Heart right ventricle (tissue), 16 donors: ENCODE data around the gene FIBCD1. TPM values are rescaled to one million over a fixed set of nuclear protein-coding genes. Genes with fewer than 3 reads are reported as not detected.
A peak's percentile ranks its signal among the peaks of the same experiment; 100 is the strongest.

Source experiments
- ATAC-seq, 8 donors: fragments of 200-7000 bp; cut with Tn5 transposase; one replicate each; pipeline ENCODE4 v1.9.1; 2020; ENCODE audit warnings: mild to moderate bottlenecking in 8 of 8, moderate library complexity in 8 of 8, moderate number of reproducible peaks in 1 of 8
- DNase-seq, 2 donors: peaks; one replicate each; pipeline ENCODE4 v3.0.0-alpha.2; 2020
- H3K27ac ChIP-seq, 10 donors: fragments of 200-600 bp; sonication (generic) in 2 of 10; one replicate each; pipeline versions ENCODE4 v1.5.0 to v1.8.0; 2020 to 2022; ENCODE audit warnings: mild to moderate bottlenecking in 3 of 10
- H3K27me3 ChIP-seq, 7 donors: fragments of 200-600 bp; one replicate each; pipeline ENCODE4 v1.8.0; 2021 to 2022; ENCODE audit warnings: mild to moderate bottlenecking in 2 of 7
- H3K36me3 ChIP-seq, 9 donors: fragments of 200-600 bp; sonication (generic) in 1 of 9; one replicate each; pipeline versions ENCODE4 v1.5.0 to v1.8.0; 2020 to 2022; ENCODE audit warnings: mild to moderate bottlenecking in 2 of 9
- H3K4me1 ChIP-seq, 9 donors: fragments of 200-600 bp; sonication (generic) in 1 of 9; one replicate each; pipeline versions ENCODE4 v1.5.0 to v1.8.0; 2020 to 2022; ENCODE audit warnings: mild to moderate bottlenecking in 4 of 9
- H3K4me3 ChIP-seq, 10 donors: fragments of 200-600 bp; sonication (generic) in 2 of 10; one replicate each; pipeline versions ENCODE4 v1.5.0 to v1.8.0; 2020 to 2022; ENCODE audit warnings: mild to moderate bottlenecking in 7 of 10, moderate library complexity in 2 of 10
- H3K9me3 ChIP-seq, 11 donors: fragments of 200-600 bp in 10 of 11; sonication (generic) in 2 of 11; one replicate each; pipeline versions ENCODE4 v1.5.0 to v1.8.0; 2013 to 2022; ENCODE audit warnings: mild to moderate bottlenecking in 2 of 11, control low read depth in 1 of 11, moderate library complexity in 1 of 11
- CTCF ChIP-seq, 9 donors: fragments of 200-600 bp; sonication (generic) in 2 of 9; IDR thresholded peaks; one replicate each; pipeline versions ENCODE4 v1.5.0 to v1.8.0; 2021 to 2022; ENCODE audit warnings: antibody characterized with exemption in 9 of 9, mild to moderate bottlenecking in 5 of 9, moderate library complexity in 1 of 9
- WGBS, 2 donors: extraction: QIAGEN DNeasy Blood & Tissue Kit; methylation state at CpG; one replicate each; pipeline ENCODE4 v1.1.7; 2013; ENCODE audit warnings: inconsistent platforms in 1 of 2; 5-methylcytosine and 5-hydroxymethylcytosine counted together
- intact Hi-C, 10 donors: fragments of 100-400 bp; cut with DNase I; formaldehyde crosslinking; loops; one replicate each; pipeline versions ENCODE4 v1.11.1 to v1.14.2; 2022
- polyA plus RNA-seq, 2 donors: library from polyadenylated mRNA; stranded (reverse); fragments of 200-250 nt; gene quantifications; one replicate each; pipeline ENCODE4 v1.2.3, GENCODE V29; 2013
- total RNA-seq, 10 donors: library from RNA; stranded (reverse); fragmentation: NEBNext Ultra II Directional in 3 of 10; extraction: Animal tissue kit (Norgen Biotek cat#: 25700) in 3 of 10; gene quantifications; one replicate each; pipeline versions ENCODE4 v1.2.1 to v1.2.4, GENCODE V29; 2021 to 2023
- donor health status: Arrhythmogenic right ventricular cardiomyopathy.
- donor health status: ischemic (EF 13 %, LVEDD 7.1; RV severe dilation, severe dysfunction).
- donor health status: healthy with polysubstance abuse.
- donor health status: DM: no; HTN: yes; CAD: no.
- donor health status: DM: no; HTN: no; CAD: no.
- donor health status: ischemic (EF 25% LVEDD 6.9; RV normal size, moderate dysfunction).
- donor health status: ischemic (EF 25% LVEDD 5.7; RV mildly dilated, moderate dysfunction).
- donor health status: healthy.
- donor health status: DM: yes; HTN: yes; CAD: no.
- donor health status: Ischemic cardiomyopathy.
- donor health status: ischemic (EF 35%, LVEDD 5.7; RV mildly dilated, moderate dysfunction).
- donor health status: nonischemic (EF 11% LVEDD 7.7; RV severe dilation, severe dysfunction).
- donor health status: DM: yes; HTN: yes; CAD: no.
- donor health status: PGD.
- donor health status: ischemic (EF 29% LVEDD 5.4; RV normal size, mild dysfunction).
- donor health status: nonischemic (EF 23%, LVEDD 6.1; RV moderate dilation, normal function).

FIBCD1 gene
- total and polyA plus RNA-seq, 12 donors = 0.16 to 5.8 (median 1.2) TPM

DNA sequence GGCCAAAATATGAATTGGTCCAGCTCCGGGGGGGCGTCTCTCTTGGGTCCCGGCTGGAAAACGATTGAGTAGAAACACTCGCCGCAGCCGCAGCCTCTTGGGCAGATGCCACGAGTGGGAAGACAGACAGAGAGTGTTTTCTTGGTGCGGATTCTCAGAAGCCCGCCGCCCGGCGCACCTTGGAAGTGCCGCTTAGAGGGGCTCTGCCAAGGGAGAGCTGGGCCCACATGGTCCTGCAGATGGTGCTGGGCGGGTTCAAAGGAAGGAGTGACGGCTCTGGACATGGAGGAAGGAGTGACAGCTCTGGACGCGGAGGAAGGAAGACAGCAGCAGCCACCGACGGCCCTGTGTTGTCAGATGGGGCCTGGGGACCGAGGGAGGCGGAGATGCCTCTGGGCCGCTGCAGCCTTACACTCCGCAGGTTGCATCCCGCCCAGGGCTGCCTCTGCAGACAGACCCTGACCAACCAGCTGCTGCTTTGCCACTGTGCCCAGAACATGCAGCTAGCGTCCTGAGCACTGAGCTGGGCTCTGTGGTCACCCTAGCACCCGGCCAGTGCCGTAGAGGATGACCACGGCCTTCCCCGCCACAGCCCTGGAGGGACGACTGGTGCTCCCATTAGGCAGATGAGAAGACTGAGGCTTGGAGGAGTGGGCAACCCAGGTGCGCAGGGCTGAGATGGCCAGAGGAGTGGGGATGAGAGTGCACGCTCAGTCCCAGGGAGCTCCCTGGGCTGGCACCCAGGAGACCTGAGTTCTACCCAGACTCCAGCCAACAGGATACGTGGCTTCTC lies 21.7 kb downstream of the FIBCD1 start:
- H3K4me1 ChIP-seq = no peaks in the 10 kb centered on the region
- H3K27ac ChIP-seq = no peak overlapping the region
- no peak overlapping the region for H3K4me3 ChIP-seq
- 77 to 82% methylated on average over 34 of the region's 34 CpGs for WGBS, 2 donors
- intact Hi-C loops = no loop called here
- DNase-seq = no peak
- TF ChIP-seq CTCF (IDR thresholded peaks at IDR 0.05) = no peak
- H3K9me3 ChIP-seq = no peaks in the 10 kb centered on the region
- peaks cover 0 to 45% (median 19%) of the 10 kb centered on the region in 7 donors for H3K27me3 ChIP-seq
- H3K36me3 ChIP-seq = no peaks in the 10 kb centered on the region
- no peak for ATAC-seq

GRCh38 chr9:130915096-130915447 lies 24.0 kb downstream of the FIBCD1 start:
- intact Hi-C loops = no loop called here
- 87 to 91% methylated on average over 8 of the region's 8 CpGs for WGBS, 2 donors
- Histone ChIP-seq H3K27me3 (peaks cover 0 to 41% (median 11%) of the 10 kb centered on the region in 7 donors), H3K4me3 (no peak overlapping the region), H3K9me3 (no peaks in the 10 kb centered on the region), H3K4me1 (no peaks in the 10 kb centered on the region), H3K27ac (no peak overlapping the region), H3K36me3 (no peaks in the 10 kb centered on the region)
- no peak for TF ChIP-seq CTCF (IDR thresholded peaks at IDR 0.05)
- ATAC-seq (no peak), DNase-seq (no peak)

DNA sequence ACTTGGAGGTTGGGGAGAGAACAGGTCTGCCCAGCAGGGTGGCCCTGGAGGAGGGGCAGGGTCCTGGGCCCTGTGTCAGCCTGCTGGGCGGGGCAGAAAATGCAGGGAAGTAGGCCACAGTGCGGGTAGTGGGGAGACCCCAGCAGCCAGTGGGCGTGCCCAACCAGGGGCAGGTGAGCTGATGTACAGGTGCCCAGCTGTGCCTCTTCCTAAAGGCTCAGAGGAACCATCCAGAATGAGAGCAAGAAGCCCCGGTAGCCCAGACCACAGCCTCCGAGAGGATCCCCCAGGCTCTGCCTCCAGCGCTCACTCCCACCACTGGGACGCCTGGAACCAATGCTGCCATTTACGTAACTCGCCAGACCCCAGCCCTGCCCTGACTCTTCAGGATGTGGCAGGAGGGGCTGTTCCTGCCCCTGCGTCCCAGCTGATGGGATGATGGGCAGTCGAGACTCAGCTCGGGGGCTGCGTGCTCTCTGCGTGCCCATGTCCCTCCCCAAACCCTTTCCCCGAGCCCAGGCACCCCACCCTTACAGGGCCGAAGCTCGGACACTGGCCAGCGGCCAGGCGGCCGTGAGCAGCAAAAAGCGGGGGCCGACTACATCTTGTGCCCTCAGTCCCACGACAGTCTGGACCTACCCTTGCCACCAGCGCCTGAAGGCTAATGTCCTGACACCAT lies 24.5 kb downstream of the FIBCD1 start:
- intact Hi-C loops = no loop called here
- Histone ChIP-seq H3K36me3 (no peaks in the 10 kb centered on the region), H3K9me3 (no peaks in the 10 kb centered on the region), H3K4me1 (no peaks in the 10 kb centered on the region), H3K27me3 (peaks cover 0 to 36% (median 10%) of the 10 kb centered on the region in 7 donors), H3K27ac (no peak overlapping the region), H3K4me3 (no peak overlapping the region)
- TF ChIP-seq CTCF (IDR thresholded peaks at IDR 0.05) = no peak
- 78% methylated on average over 24 of the region's 24 CpGs for WGBS, 2 donors
- ATAC-seq = no peak
- DNase-seq = no peak

DNA sequence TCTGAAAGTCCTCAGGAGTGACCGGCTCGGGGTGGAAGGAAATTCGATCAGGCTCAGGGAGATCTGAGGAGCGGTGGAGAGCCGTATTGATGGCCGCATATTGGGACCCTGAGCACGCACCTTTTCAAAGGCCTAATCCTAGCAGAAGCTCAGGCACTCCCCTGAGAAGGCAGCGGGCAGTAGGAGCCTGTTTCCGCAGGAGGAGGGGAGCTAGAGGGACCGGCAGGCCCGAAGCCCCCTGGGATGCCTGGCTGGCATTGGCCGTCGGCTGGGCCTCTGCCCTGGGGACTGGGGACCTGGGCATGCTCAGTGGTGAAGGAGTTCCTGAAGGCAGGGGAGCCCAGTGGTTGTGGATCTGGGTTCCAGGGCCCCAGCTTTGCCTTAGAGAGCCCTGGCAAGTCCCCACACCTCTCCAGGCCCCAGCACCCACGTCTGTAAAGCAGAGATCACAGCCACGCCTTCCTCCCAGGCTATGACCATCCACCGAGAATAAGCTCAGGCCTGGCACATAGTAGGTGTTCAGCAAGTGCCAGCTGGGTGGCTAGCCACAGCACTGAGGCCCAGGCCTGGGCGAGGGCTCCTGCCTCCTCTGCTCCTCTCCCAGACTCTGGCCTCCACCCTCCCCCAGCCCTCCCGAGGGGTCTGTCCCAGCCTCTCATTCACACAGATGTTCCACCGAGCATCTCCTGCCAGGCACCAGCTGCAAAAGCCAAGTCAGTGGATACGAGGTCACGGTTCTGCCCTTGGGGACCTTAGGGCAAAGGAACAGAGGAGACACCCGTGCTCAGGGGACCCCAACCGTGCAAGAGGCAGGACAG lies 25.2 kb downstream of the FIBCD1 start:
- no peak for DNase-seq
- peak overlapping the region in 1 of 10 donors; percentile 20 for H3K4me3 ChIP-seq
- TF ChIP-seq CTCF (IDR thresholded peaks at IDR 0.05) = no peak
- ATAC-seq = peak in 2 of 8 donors; percentile 10 to 14
- peaks cover 0 to 32% (median 10%) of the 10 kb centered on the region in 7 donors for H3K27me3 ChIP-seq
- 64 to 69% methylated on average over 23 of the region's 23 CpGs for WGBS, 2 donors
- intact Hi-C loops = no loop called here
- no peaks in the 10 kb centered on the region for H3K9me3 ChIP-seq
- H3K4me1 ChIP-seq = no peaks in the 10 kb centered on the region
- no peak overlapping the region for H3K27ac ChIP-seq
- H3K36me3 ChIP-seq = no peaks in the 10 kb centered on the region
